GM10266 (cell line): ENCODE measurements around the gene ACAD9.

ENCODE experiments used
- DNase-seq: peaks from one replicate; pipeline ENCODE4 v3.0.0; 2012; ENCODE audit errors: extremely low spot score
- CTCF ChIP-seq: IDR thresholded peaks from 2 replicates; pipeline ENCODE4 v1.5.1; 2012; ENCODE audit warnings: mild to moderate bottlenecking, low read depth; ENCODE audit not compliant: control insufficient read depth, insufficient read depth; ENCODE audit errors: missing control alignments

ACAD9 gene

DNA sequence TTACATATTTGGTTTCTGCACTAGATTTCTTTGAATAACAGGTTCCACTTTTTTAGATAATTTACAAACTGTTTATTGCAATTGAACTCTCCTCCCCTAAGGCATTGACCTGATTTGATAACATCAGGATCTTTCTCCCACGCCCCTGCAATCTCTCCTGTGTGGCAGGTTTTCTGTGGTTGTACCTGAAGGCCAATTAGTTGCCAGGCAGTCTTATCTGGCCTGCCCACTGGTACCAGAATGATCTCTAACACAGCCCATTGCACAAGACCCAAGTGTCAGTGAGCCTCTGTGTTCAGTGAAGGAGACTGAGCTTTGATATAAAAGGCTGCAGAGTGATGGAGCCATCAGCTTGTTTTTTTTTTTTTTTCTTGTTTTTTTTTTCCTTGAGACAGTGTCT is 3.3 kb downstream of the ACAD9 start:
- TF ChIP-seq CTCF = no peak

DNA sequence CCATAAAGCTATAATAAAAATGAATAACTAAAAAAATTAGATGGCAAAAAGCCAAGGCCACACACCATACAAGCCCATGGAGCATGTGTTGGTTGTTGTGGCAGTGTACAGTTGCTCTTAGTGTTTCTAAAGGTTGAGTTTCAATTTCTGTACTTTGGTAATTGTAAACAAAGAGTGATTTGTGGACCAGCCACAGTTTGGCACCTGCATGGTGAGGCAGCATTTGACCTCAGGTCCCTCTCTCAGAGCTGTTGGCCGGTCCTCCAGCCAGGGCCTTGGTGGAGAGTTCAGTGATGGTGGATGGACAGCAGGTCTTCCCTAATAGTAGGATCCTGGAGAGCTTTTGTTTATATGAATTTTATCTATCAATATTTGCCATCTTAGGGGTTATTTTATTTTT is 5.6 kb downstream of the ACAD9 start:
- no peak for TF ChIP-seq CTCF
- DNase-seq = no peak

More for the DNA sequence above, 3.3 kb downstream of the ACAD9 start:
- no peak for DNase-seq

DNA sequence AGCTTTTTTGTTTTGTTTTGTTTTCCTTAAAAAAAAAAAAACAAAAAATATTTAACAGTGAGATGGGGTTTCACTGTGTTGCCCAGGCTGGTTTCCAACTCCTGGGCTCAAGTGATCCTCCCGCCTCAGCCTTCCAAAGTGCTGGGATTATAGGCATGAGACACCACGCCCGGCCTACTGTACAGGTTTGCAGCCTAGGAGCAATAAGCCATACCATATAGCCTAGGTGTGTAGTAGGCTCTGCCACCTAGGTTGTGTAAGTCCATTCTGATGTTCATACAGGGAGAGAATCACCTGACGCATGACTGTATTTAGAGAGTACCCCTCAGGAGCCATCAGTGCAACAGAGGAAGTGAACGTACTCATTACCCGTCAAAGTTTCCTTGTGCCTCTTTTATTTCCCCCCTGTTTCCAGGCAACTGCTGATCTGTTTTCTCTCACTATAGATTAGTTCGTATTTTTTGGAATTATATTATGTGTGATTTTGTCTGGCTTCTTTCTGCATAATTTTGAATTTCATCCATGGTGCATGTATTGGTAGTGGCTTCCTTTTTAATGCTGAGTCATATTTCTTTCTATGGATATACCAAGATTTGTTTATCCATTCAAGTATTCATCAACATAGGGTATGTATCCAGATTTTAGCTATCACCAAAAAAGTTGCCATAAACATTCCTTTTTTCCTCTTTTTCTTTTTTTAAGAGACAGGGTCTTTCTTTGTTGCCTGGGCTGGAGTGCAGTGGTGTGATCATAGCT is 9.9 kb downstream of the ACAD9 start:
- DNase-seq = no peak
- no peak for TF ChIP-seq CTCF

- no peak for DNase-seq
- no peak for TF ChIP-seq CTCF
These were observed 16.6 kb downstream of the ACAD9 start for GRCh38 chr3:128895843-128896697.

DNA sequence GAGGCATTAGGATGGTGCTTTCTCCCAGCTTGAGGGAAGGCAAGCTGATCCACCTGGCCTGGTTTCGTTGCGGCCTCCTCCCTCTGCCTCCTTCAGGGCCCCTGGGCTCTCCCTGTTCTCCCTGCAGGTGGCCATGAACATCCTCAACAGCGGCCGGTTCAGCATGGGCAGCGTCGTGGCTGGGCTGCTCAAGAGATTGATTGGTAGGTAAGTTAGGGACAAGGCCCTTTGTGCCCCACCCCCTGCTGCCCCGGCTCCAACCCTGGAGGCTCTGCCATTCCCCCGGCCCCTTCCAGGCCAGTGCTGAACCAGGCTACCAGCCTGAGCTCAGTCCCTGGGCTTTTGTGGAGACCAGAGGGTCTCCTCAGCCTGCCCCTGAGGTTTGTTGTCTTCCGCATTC is 23.0 kb downstream of the ACAD9 start:
- DNase-seq = no peak
- no peak for TF ChIP-seq CTCF

- TF ChIP-seq CTCF = no peak
- no peak for DNase-seq
These were observed 24.1 kb downstream of the ACAD9 start for GRCh38 chr3:128903501-128903900.
